ENCODE results near the gene KCNQ1.

KCNQ1 gene

GRCh38 chr11:2826679-2827056 lies 381.9 kb downstream of the KCNQ1 start:
- peak overlapping the region in 1 of 2 donors; percentile 31 for H3K9ac ChIP-seq (ENCODE audit: low read depth in 1 of 2, low read length in 2 of 2)
- peaks cover 5 to 11% of the 10 kb centered on the region in 2 donors for H3K4me1 ChIP-seq (ENCODE audit: control insufficient read depth in 2 of 2, insufficient read depth in 2 of 2, low read length in 2 of 2)
- H3K27ac ChIP-seq (ENCODE audit: low read depth in 2 of 2, low read length in 2 of 2): peak overlapping the region; percentile 69 to 76
- no peak overlapping the region for H3K4me3 ChIP-seq (ENCODE audit: low read length in 2 of 2)
- no peaks in the 10 kb centered on the region for H3K9me3 ChIP-seq (ENCODE audit: control insufficient read depth in 2 of 2, low read length in 2 of 2)
- H3K27me3 ChIP-seq (ENCODE audit: control insufficient read depth in 2 of 2, insufficient read depth in 2 of 2, low read length in 2 of 2): no peaks in the 10 kb centered on the region
- peaks cover 0 to 4% of the 10 kb centered on the region in 2 donors for H3K36me3 ChIP-seq (ENCODE audit: control insufficient read depth in 2 of 2, insufficient read depth in 2 of 2, low read length in 2 of 2)

- no peaks in the 10 kb centered on the region for H3K9me3 ChIP-seq (ENCODE audit: control insufficient read depth in 2 of 2, low read length in 2 of 2)
- no peak overlapping the region for H3K9ac ChIP-seq (ENCODE audit: low read depth in 1 of 2, low read length in 2 of 2)
- no peaks in the 10 kb centered on the region for H3K27me3 ChIP-seq (ENCODE audit: control insufficient read depth in 2 of 2, insufficient read depth in 2 of 2, low read length in 2 of 2)
- H3K27ac ChIP-seq (ENCODE audit: low read depth in 2 of 2, low read length in 2 of 2): peak overlapping the region; percentile 69 to 76
- H3K4me3 ChIP-seq (ENCODE audit: low read length in 2 of 2): no peak overlapping the region
- H3K36me3 ChIP-seq (ENCODE audit: control insufficient read depth in 2 of 2, insufficient read depth in 2 of 2, low read length in 2 of 2): no peaks in the 10 kb centered on the region
- H3K4me1 ChIP-seq (ENCODE audit: control insufficient read depth in 2 of 2, insufficient read depth in 2 of 2, low read length in 2 of 2): peaks cover 5 to 11% of the 10 kb centered on the region in 2 donors
These were observed 382.4 kb downstream of the KCNQ1 start for GRCh38 chr11:2827256-2827655.

GRCh38 chr11:2827792-2828191 lies 383.0 kb downstream of the KCNQ1 start:
- no peaks in the 10 kb centered on the region for H3K27me3 ChIP-seq (ENCODE audit: control insufficient read depth in 2 of 2, insufficient read depth in 2 of 2, low read length in 2 of 2)
- no peak overlapping the region for H3K9ac ChIP-seq (ENCODE audit: low read depth in 1 of 2, low read length in 2 of 2)
- no peak overlapping the region for H3K27ac ChIP-seq (ENCODE audit: low read depth in 2 of 2, low read length in 2 of 2)
- H3K4me3 ChIP-seq (ENCODE audit: low read length in 2 of 2): no peak overlapping the region
- peaks cover 5 to 11% of the 10 kb centered on the region in 2 donors for H3K4me1 ChIP-seq (ENCODE audit: control insufficient read depth in 2 of 2, insufficient read depth in 2 of 2, low read length in 2 of 2)
- H3K36me3 ChIP-seq (ENCODE audit: control insufficient read depth in 2 of 2, insufficient read depth in 2 of 2, low read length in 2 of 2): no peaks in the 10 kb centered on the region
- no peaks in the 10 kb centered on the region for H3K9me3 ChIP-seq (ENCODE audit: control insufficient read depth in 2 of 2, low read length in 2 of 2)

- Histone ChIP-seq H3K9me3 (ENCODE audit: control insufficient read depth in 2 of 2, low read length in 2 of 2) (no peaks in the 10 kb centered on the region), H3K4me1 (ENCODE audit: control insufficient read depth in 2 of 2, insufficient read depth in 2 of 2, low read length in 2 of 2) (peaks cover 5 to 11% of the 10 kb centered on the region in 2 donors), H3K4me3 (ENCODE audit: low read length in 2 of 2) (no peak overlapping the region), H3K36me3 (ENCODE audit: control insufficient read depth in 2 of 2, insufficient read depth in 2 of 2, low read length in 2 of 2) (no peaks in the 10 kb centered on the region), H3K27me3 (ENCODE audit: control insufficient read depth in 2 of 2, insufficient read depth in 2 of 2, low read length in 2 of 2) (no peaks in the 10 kb centered on the region), H3K9ac (ENCODE audit: low read depth in 1 of 2, low read length in 2 of 2) (no peak overlapping the region), H3K27ac (ENCODE audit: low read depth in 2 of 2, low read length in 2 of 2) (no peak overlapping the region)
These were observed 383.9 kb downstream of the KCNQ1 start for GRCh38 chr11:2828585-2829330.

- Histone ChIP-seq H3K9me3 (ENCODE audit: control insufficient read depth in 2 of 2, low read length in 2 of 2) (no peaks in the 10 kb centered on the region), H3K36me3 (ENCODE audit: control insufficient read depth in 2 of 2, insufficient read depth in 2 of 2, low read length in 2 of 2) (no peaks in the 10 kb centered on the region), H3K4me3 (ENCODE audit: low read length in 2 of 2) (no peak overlapping the region), H3K27me3 (ENCODE audit: control insufficient read depth in 2 of 2, insufficient read depth in 2 of 2, low read length in 2 of 2) (no peaks in the 10 kb centered on the region), H3K9ac (ENCODE audit: low read depth in 1 of 2, low read length in 2 of 2) (no peak overlapping the region), H3K27ac (ENCODE audit: low read depth in 2 of 2, low read length in 2 of 2) (no peak overlapping the region), H3K4me1 (ENCODE audit: control insufficient read depth in 2 of 2, insufficient read depth in 2 of 2, low read length in 2 of 2) (peaks cover 5 to 6% of the 10 kb centered on the region in 2 donors)
These were observed 385.4 kb downstream of the KCNQ1 start for GRCh38 chr11:2830030-2830812.

GRCh38 chr11:2830886-2831285 lies 386.1 kb downstream of the KCNQ1 start:
- Histone ChIP-seq H3K9ac (ENCODE audit: low read depth in 1 of 2, low read length in 2 of 2) (no peak overlapping the region), H3K4me3 (ENCODE audit: low read length in 2 of 2) (no peak overlapping the region), H3K36me3 (ENCODE audit: control insufficient read depth in 2 of 2, insufficient read depth in 2 of 2, low read length in 2 of 2) (no peaks in the 10 kb centered on the region), H3K27me3 (ENCODE audit: control insufficient read depth in 2 of 2, insufficient read depth in 2 of 2, low read length in 2 of 2) (no peaks in the 10 kb centered on the region), H3K4me1 (ENCODE audit: control insufficient read depth in 2 of 2, insufficient read depth in 2 of 2, low read length in 2 of 2) (peaks cover under 1 to 5% of the 10 kb centered on the region in 2 donors), H3K27ac (ENCODE audit: low read depth in 2 of 2, low read length in 2 of 2) (no peak overlapping the region), H3K9me3 (ENCODE audit: control insufficient read depth in 2 of 2, low read length in 2 of 2) (no peaks in the 10 kb centered on the region)

- Histone ChIP-seq H3K27me3 (ENCODE audit: control insufficient read depth in 2 of 2, insufficient read depth in 2 of 2, low read length in 2 of 2) (no peaks in the 10 kb centered on the region), H3K4me1 (ENCODE audit: control insufficient read depth in 2 of 2, insufficient read depth in 2 of 2, low read length in 2 of 2) (no peaks in the 10 kb centered on the region), H3K27ac (ENCODE audit: low read depth in 2 of 2, low read length in 2 of 2) (no peak overlapping the region), H3K36me3 (ENCODE audit: control insufficient read depth in 2 of 2, insufficient read depth in 2 of 2, low read length in 2 of 2) (no peaks in the 10 kb centered on the region), H3K9me3 (ENCODE audit: control insufficient read depth in 2 of 2, low read length in 2 of 2) (no peaks in the 10 kb centered on the region), H3K9ac (ENCODE audit: low read depth in 1 of 2, low read length in 2 of 2) (no peak overlapping the region), H3K4me3 (ENCODE audit: low read length in 2 of 2) (no peak overlapping the region)
These were observed 387.1 kb downstream of the KCNQ1 start for GRCh38 chr11:2831781-2832532.

GRCh38 chr11:2832533-2833020 lies 387.8 kb downstream of the KCNQ1 start:
- no peak overlapping the region for H3K9ac ChIP-seq (ENCODE audit: low read depth in 1 of 2, low read length in 2 of 2)
- H3K27ac ChIP-seq (ENCODE audit: low read depth in 2 of 2, low read length in 2 of 2): no peak overlapping the region
- H3K4me1 ChIP-seq (ENCODE audit: control insufficient read depth in 2 of 2, insufficient read depth in 2 of 2, low read length in 2 of 2): no peaks in the 10 kb centered on the region
- no peaks in the 10 kb centered on the region for H3K9me3 ChIP-seq (ENCODE audit: control insufficient read depth in 2 of 2, low read length in 2 of 2)
- no peak overlapping the region for H3K4me3 ChIP-seq (ENCODE audit: low read length in 2 of 2)
- no peaks in the 10 kb centered on the region for H3K36me3 ChIP-seq (ENCODE audit: control insufficient read depth in 2 of 2, insufficient read depth in 2 of 2, low read length in 2 of 2)
- no peaks in the 10 kb centered on the region for H3K27me3 ChIP-seq (ENCODE audit: control insufficient read depth in 2 of 2, insufficient read depth in 2 of 2, low read length in 2 of 2)

GRCh38 chr11:2833051-2833715 lies 388.4 kb downstream of the KCNQ1 start:
- Histone ChIP-seq H3K9ac (ENCODE audit: low read depth in 1 of 2, low read length in 2 of 2) (no peak overlapping the region), H3K4me3 (ENCODE audit: low read length in 2 of 2) (no peak overlapping the region), H3K27me3 (ENCODE audit: control insufficient read depth in 2 of 2, insufficient read depth in 2 of 2, low read length in 2 of 2) (no peaks in the 10 kb centered on the region), H3K9me3 (ENCODE audit: control insufficient read depth in 2 of 2, low read length in 2 of 2) (no peaks in the 10 kb centered on the region), H3K27ac (ENCODE audit: low read depth in 2 of 2, low read length in 2 of 2) (no peak overlapping the region), H3K4me1 (ENCODE audit: control insufficient read depth in 2 of 2, insufficient read depth in 2 of 2, low read length in 2 of 2) (no peaks in the 10 kb centered on the region), H3K36me3 (ENCODE audit: control insufficient read depth in 2 of 2, insufficient read depth in 2 of 2, low read length in 2 of 2) (no peaks in the 10 kb centered on the region)

Data from mucosa of rectum (tissue), 2 donors.